Panc1 (cell line): ENCODE measurements around the gene LPAR6. TPM values are rescaled to one million over a fixed set of nuclear protein-coding genes. Genes with fewer than 3 reads are reported as not detected.
"Not testable (repeated sequence)": the region's sequence is repeated elsewhere in the genome, so short reads cannot be mapped to it uniquely, and the experiment has no call there.

ENCODE experiments used
- ATAC-seq: fragments of 200-7000 bp; cut with Tn5 transposase; 2 replicates; pipeline ENCODE4 v1.9.1; 2020; ENCODE audit warnings: mild to moderate bottlenecking, moderate library complexity
- BruUV-seq: library from RNA; stranded (reverse); fragments of 400-500 nt; replicated peaks from 2 replicates; lab custom pipeline; 2021; lab: Mats Ljungman, UMichigan
- CTCF ChIA-PET: fragments of 300-600 bp; sonication (Branson Sonifier 250); formaldehyde crosslinking; loops from one replicate; lab custom pipeline; 2022; ENCODE audit warnings: antibody characterized with exemption; lab: Charles Lee
- POLR2A ChIA-PET: fragments of 300-600 bp; sonication (Branson Sonifier 250); formaldehyde crosslinking; loops from one replicate; lab custom pipeline; 2022; ENCODE audit warnings: antibody characterized with exemption; lab: Charles Lee
- DNase-seq: peaks from one replicate; pipeline ENCODE4 v3.0.0-alpha.2; 2010; ENCODE audit warnings: low read depth, low spot score
- H3K27ac ChIP-seq: 2 replicates; pipeline ENCODE4 v1.5.1; 2011; ENCODE audit warnings: mild to moderate bottlenecking, low read length, inconsistent platforms
- H3K27me3 ChIP-seq: fragments of 200-500 bp; sonication (Bioruptor generic); 2 replicates; pipeline ENCODE4 v1.6.0; 2014; ENCODE audit warnings: low read length, inconsistent platforms; ENCODE audit not compliant: control insufficient read depth, insufficient read depth
- H3K36me3 ChIP-seq: fragments of 200-500 bp; sonication (Bioruptor generic); 2 replicates; pipeline ENCODE4 v1.5.1; 2014; ENCODE audit warnings: inconsistent platforms, mild to moderate bottlenecking, low read length, moderate library complexity; ENCODE audit not compliant: control insufficient read depth, insufficient read depth
- H3K4me1 ChIP-seq: 2 replicates; pipeline ENCODE4 v1.5.1; 2011; ENCODE audit warnings: inconsistent platforms, mild to moderate bottlenecking, low read length, moderate library complexity; ENCODE audit not compliant: control insufficient read depth, insufficient read depth
- H3K4me3 ChIP-seq, 2 experiments: 2 replicates each; pipeline ENCODE4 v1.5.1; 2011 to 2012; ENCODE audit warnings: low read depth in 2 of 2, low read length in 2 of 2, mild to moderate bottlenecking in 2 of 2, inconsistent platforms in 1 of 2, moderate library complexity in 1 of 2
- H3K9me3 ChIP-seq: fragments of 200-500 bp; sonication (Bioruptor generic); 2 replicates; pipeline ENCODE4 v1.5.1; 2014; ENCODE audit warnings: low read depth, mild to moderate bottlenecking, inconsistent platforms, low read length, moderate library complexity; ENCODE audit not compliant: control insufficient read depth, insufficient read depth
- CTCF ChIP-seq: fragments of 450-650 bp; IDR thresholded peaks from 2 replicates; pipeline ENCODE4 v1.5.1; 2017; ENCODE audit warnings: mild to moderate bottlenecking
- POLR2AphosphoS5 ChIP-seq: IDR thresholded peaks from 2 replicates; pipeline ENCODE4 v1.6.1; 2012; ENCODE audit warnings: mild to moderate bottlenecking, low read depth, low read length, moderate library complexity
- SIN3A ChIP-seq: IDR thresholded peaks from 2 replicates; pipeline ENCODE4 v1.6.1; 2012; ENCODE audit warnings: low read depth, mild to moderate bottlenecking, low read length, moderate library complexity, borderline replicate concordance; ENCODE audit not compliant: insufficient read depth
- TCF7L2 ChIP-seq: IDR thresholded peaks from 2 replicates; pipeline ENCODE4 v1.6.1; 2011; ENCODE audit warnings: mild to moderate bottlenecking, low read depth, low read length, inconsistent platforms
- in situ Hi-C: cut with HindIII; loops from 2 replicates; pipeline ENCODE4 v1.10.0; 2016; ENCODE audit warnings: low sequenced_read_pairs, low pct_unique_long_range_greater_than_20kb
- intact Hi-C: fragments of 100-400 bp; cut with micrococcal nuclease; formaldehyde crosslinking; loops from one replicate; pipeline ENCODE4 v1.10.0; 2022; ENCODE audit not compliant: unreplicated experiment
- total RNA-seq: library from RNA; stranded (reverse); gene quantifications from one replicate; pipeline ENCODE4 v1.2.1, GENCODE V29; 2021; ENCODE audit not compliant: unreplicated experiment
- TF ChIP-seq, protein P1 (sequence below), 2 experiments: IDR thresholded peaks; 2 replicates each; pipeline ENCODE4 v1.6.1; 2011 to 2012; ENCODE audit warnings: low read depth in 2 of 2, control low read depth in 1 of 2, low read length in 1 of 2, mild to moderate bottlenecking in 1 of 2, moderate library complexity in 1 of 2; ENCODE audit not compliant: insufficient read depth in 1 of 2

Gene LPAR6
- total RNA-seq, 1 experiment from 2014 or later = 3.9 TPM

DNA sequence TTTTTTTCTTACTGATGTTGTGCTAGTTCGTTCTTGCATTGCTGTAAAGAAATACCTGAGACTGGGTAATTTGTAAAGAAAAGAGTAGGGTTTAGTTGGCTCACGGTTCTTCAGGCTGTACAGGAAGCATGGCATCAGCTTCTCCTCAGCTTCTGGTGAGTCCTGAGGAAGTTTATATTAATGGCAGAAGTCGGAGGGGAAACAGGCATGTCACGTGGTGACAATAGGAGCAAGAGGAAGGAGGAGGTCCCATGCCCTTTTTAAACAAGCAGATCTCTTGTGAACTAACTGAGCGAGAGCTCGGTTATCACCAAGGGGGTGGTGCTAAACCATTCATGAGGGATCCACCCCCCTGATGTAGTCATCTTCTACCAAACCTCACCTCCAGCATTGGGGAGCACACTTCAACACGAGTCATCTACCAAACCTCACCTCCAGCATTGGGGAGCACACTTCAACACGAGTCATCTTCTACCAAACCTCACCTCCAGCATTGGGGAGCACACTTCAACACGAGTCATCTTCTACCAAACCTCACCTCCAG is 13.9 kb upstream of the LPAR6 start:
- H3K27ac ChIP-seq, CTCF ChIA-PET, in situ Hi-C loops, H3K9me3 ChIP-seq, H3K4me1 ChIP-seq, DNase-seq, POLR2A ChIA-PET, ATAC-seq, H3K36me3 ChIP-seq, intact Hi-C loops, H3K27me3 ChIP-seq, H3K4me3 ChIP-seq, BruUV-seq: not testable (repeated sequence)

DNA sequence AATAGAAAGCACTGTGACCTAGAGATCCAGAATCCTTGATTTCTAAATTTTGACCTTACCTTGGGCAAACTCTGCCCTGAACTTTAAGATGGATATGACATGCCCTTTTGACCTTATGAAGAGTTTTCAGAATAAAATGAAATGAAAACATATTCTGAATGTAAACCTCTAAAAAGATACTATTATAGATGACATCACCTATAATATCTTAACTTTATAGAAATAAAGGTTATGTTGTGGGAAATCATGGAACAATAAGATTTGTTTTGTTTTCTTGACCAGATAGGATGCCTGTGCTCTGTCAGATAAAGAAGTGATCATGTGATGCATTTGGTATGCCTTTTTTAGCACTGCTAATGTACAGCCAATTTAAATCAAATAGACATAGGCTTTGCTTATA is 13.1 kb upstream of the LPAR6 start:
- Histone ChIP-seq H3K9me3 (no peaks in the 10 kb centered on the region), H3K27me3 (no peaks in the 10 kb centered on the region), H3K27ac (no peak overlapping the region), H3K4me1 (no peaks in the 10 kb centered on the region), H3K36me3 (no peaks in the 10 kb centered on the region), H3K4me3 (no peak overlapping the region)
- TF ChIP-seq CTCF (no peak), POLR2AphosphoS5 (no peak)
- TF ChIP-seq, protein P1, sequence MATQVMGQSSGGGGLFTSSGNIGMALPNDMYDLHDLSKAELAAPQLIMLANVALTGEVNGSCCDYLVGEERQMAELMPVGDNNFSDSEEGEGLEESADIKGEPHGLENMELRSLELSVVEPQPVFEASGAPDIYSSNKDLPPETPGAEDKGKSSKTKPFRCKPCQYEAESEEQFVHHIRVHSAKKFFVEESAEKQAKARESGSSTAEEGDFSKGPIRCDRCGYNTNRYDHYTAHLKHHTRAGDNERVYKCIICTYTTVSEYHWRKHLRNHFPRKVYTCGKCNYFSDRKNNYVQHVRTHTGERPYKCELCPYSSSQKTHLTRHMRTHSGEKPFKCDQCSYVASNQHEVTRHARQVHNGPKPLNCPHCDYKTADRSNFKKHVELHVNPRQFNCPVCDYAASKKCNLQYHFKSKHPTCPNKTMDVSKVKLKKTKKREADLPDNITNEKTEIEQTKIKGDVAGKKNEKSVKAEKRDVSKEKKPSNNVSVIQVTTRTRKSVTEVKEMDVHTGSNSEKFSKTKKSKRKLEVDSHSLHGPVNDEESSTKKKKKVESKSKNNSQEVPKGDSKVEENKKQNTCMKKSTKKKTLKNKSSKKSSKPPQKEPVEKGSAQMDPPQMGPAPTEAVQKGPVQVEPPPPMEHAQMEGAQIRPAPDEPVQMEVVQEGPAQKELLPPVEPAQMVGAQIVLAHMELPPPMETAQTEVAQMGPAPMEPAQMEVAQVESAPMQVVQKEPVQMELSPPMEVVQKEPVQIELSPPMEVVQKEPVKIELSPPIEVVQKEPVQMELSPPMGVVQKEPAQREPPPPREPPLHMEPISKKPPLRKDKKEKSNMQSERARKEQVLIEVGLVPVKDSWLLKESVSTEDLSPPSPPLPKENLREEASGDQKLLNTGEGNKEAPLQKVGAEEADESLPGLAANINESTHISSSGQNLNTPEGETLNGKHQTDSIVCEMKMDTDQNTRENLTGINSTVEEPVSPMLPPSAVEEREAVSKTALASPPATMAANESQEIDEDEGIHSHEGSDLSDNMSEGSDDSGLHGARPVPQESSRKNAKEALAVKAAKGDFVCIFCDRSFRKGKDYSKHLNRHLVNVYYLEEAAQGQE (IDR thresholded peaks at IDR 0.05; ENCODE audit: insufficient read depth in 1 of 2, low read depth in 2 of 2, low read length in 1 of 2) = no peak
- POLR2A ChIA-PET = no interaction called here
- in situ Hi-C loops = no loop called here
- DNase-seq (no peak), ATAC-seq (no peak)
- BruUV-seq = no TSS peak
- intact Hi-C loops = no loop called here
- CTCF ChIA-PET = no interaction called here

GRCh38 chr13:48424212-48424611 is 11.3 kb upstream of the LPAR6 start:
- ATAC-seq (no peak), DNase-seq (no peak)
- no peaks in the 10 kb centered on the region for H3K9me3 ChIP-seq
- no peaks in the 10 kb centered on the region for H3K27me3 ChIP-seq
- no peak overlapping the region for H3K4me3 ChIP-seq
- POLR2A ChIA-PET = no interaction called here
- intact Hi-C loops (no loop called here), in situ Hi-C loops (no loop called here)
- no TSS peak for BruUV-seq
- no peak overlapping the region for H3K27ac ChIP-seq
- no peaks in the 10 kb centered on the region for H3K36me3 ChIP-seq
- no peaks in the 10 kb centered on the region for H3K4me1 ChIP-seq
- TF ChIP-seq CTCF = no peak
- no peak for TF ChIP-seq SIN3A
- TF ChIP-seq, protein P1 (IDR thresholded peaks at IDR 0.05; ENCODE audit: insufficient read depth in 1 of 2, low read depth in 2 of 2, low read length in 1 of 2) = no peak
- no peak for TF ChIP-seq TCF7L2
- TF ChIP-seq POLR2AphosphoS5 = no peak
- CTCF ChIA-PET = no interaction called here

DNA sequence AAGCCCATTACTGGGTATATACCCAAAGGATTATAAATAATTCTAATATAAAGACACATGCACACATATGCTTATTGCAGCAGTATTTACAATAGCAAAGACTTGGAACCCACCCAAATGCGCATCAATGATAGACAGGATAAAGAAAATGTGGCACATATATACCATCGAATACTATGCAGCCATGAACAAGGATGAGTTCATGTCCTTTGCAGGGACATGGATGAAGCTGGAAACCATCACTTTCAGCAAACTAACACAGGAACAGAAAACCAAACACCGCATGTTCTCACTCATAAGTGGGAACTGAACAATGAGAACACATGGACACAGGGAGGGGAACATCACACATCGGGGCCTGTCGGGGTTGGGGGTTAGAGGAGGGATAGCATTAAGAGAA is 9.1 kb upstream of the LPAR6 start:
- BruUV-seq, H3K27ac ChIP-seq, ATAC-seq, H3K9me3 ChIP-seq, H3K4me1 ChIP-seq, H3K27me3 ChIP-seq, H3K4me3 ChIP-seq, intact Hi-C loops, POLR2A ChIA-PET, DNase-seq, in situ Hi-C loops, H3K36me3 ChIP-seq, CTCF ChIA-PET: not testable (repeated sequence)
